ENCODE results near the gene TRMO. TPM values are rescaled to one million over a fixed set of nuclear protein-coding genes. Genes with fewer than 3 reads are reported as not detected.
A peak's percentile ranks its signal among the peaks of the same experiment; 100 is the strongest.

TRMO gene
- total and polyA plus RNA-seq, 5 experiments from 2014 or later: 11.7 to 51.5 (median 18.0) TPM

DNA sequence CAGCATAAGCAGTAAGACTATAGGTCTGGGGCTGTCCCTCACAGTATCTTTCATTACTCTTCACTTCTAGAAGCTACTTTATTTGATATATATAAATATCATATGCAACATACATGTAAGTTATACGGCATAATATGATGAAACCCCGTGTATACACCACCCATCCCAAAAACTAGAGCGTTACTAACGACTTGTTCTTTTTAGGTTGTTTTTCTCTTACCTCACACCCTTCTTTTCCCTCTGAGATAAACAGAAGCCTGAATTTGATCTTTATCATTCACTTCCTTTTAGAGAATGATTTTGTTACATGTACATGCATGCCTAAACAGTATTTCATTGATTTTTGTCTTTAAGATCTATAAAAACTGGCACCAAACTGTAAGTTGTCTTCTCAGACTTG, 3.7 kb downstream of the TRMO start:
- POLR2A ChIA-PET: interaction anchor here (0.7 to 9.2 kb wide), 3 partner anchors 14 to 172 kb away, joined by 3 to 349 read pairs (median 3); no protein-coding TSS in a partner anchor
- Mint-ChIP-seq H3K4me3 (peak overlapping the region; percentile 59 to 95 (median 93)), H3K36me3 (peaks cover 0 to 30% (median 26%) of the 10 kb centered on the region in 3 donors), H3K27me3 (peaks cover 0 to 5% (median 0%) of the 10 kb centered on the region in 5 donors), H3K27ac (peak overlapping the region; percentile 98 to 99 (median 99)), H3K9me3 (no peaks in the 10 kb centered on the region), H3K4me1 (peaks cover 31 to 78% (median 67%) of the 10 kb centered on the region in 4 donors)
- ATAC-seq (no peak), DNase-seq (peak in 2 of 10 donors; percentile 51)

DNA sequence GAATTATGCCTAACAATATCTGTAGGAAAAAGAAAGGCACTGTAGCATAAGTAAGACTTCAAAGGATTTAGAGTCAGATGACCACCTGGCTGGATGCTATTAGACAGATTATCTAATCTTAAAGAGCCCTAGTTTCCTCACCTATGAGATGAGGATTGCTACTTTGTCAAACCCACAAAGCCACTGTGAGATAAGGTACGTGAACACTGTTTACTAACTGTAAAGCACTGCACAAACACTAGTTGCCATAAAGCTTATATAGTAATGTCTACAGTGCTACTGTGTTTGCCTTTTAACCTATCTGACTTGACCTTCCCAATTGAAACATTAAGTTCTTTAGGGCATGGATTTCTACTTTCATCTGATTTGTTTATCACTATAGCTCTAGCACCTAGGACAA, 10.3 kb downstream of the TRMO start:
- Mint-ChIP-seq H3K4me3 (no peak overlapping the region), H3K27ac (peak overlapping the region in 9 of 10 donors; percentile 43 to 99 (median 85)), H3K4me1 (peaks cover 32 to 83% (median 75%) of the 10 kb centered on the region in 4 donors), H3K36me3 (peaks cover 0 to 85% (median 24%) of the 10 kb centered on the region in 3 donors), H3K27me3 (no peaks in the 10 kb centered on the region), H3K9me3 (no peaks in the 10 kb centered on the region)
- POLR2A ChIA-PET: interaction anchor here (18.1 kb wide), 1 partner anchor 8 kb away, joined by 349 read pairs; the partner anchor contains the start of gene TRMO
- no peak for ATAC-seq
- DNase-seq: no peak

DNA sequence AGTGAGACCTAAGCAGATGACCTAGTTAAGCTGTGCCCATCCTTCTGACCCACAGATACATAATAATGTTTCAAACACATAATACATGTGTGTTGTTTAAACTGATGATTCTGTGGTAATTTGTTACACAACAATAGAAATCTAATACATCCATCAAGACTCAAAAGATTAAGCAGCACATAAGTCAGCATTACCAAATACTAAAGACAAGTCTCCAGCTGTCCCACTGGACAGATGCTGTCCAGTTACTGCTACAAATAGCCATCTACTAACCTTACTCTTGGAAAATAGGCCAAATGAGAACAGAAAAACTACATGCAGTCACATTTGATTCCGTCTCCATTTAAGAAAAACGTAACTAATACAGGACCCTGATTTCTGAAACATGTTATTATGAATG, 10.8 kb downstream of the TRMO start:
- peaks cover 0 to 84% (median 21%) of the 10 kb centered on the region in 3 donors for H3K36me3 Mint-ChIP-seq
- H3K27ac Mint-ChIP-seq: peak overlapping the region; percentile 43 to 99 (median 84)
- H3K9me3 Mint-ChIP-seq: no peaks in the 10 kb centered on the region
- no peaks in the 10 kb centered on the region for H3K27me3 Mint-ChIP-seq
- POLR2A ChIA-PET: interaction anchor here (18.1 kb wide), 1 partner anchor 9 kb away, joined by 349 read pairs; the partner anchor contains the start of gene TRMO
- DNase-seq (no peak), ATAC-seq (no peak)
- peaks cover 31 to 85% (median 74%) of the 10 kb centered on the region in 4 donors for H3K4me1 Mint-ChIP-seq
- H3K4me3 Mint-ChIP-seq: no peak overlapping the region

DNA sequence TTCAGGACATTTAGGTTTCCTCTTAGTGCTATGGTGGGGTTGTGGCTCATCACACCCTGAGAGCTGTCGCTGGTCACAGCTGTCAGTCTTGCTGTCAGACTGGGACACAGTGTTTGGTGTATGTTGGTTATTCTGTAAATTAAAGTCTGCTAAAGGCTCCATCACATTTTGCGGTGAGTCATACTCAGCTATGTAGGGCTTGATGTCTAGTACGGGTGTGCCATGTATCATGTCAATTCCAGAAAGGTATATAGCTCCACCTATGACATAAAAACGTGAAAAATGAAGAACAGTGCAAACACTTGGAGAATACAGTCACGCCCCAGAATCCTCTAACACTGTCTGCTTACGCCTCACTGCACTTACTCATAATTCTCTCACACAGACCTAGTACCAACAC, 11.9 kb downstream of the TRMO start:
- H3K9me3 Mint-ChIP-seq: no peaks in the 10 kb centered on the region
- DNase-seq: no peak
- no peak for ATAC-seq
- H3K27me3 Mint-ChIP-seq: no peaks in the 10 kb centered on the region
- peaks cover 34 to 85% (median 82%) of the 10 kb centered on the region in 4 donors for H3K4me1 Mint-ChIP-seq
- POLR2A ChIA-PET: interaction anchor here (18.1 kb wide), 1 partner anchor 10 kb away, joined by 349 read pairs; the partner anchor contains the start of gene TRMO
- H3K4me3 Mint-ChIP-seq: peak overlapping the region in 4 of 10 donors; percentile 2 to 58 (median 26)
- H3K27ac Mint-ChIP-seq: peak overlapping the region; percentile 70 to 99 (median 89)
- peaks cover 0 to 76% (median 13%) of the 10 kb centered on the region in 3 donors for H3K36me3 Mint-ChIP-seq

DNA sequence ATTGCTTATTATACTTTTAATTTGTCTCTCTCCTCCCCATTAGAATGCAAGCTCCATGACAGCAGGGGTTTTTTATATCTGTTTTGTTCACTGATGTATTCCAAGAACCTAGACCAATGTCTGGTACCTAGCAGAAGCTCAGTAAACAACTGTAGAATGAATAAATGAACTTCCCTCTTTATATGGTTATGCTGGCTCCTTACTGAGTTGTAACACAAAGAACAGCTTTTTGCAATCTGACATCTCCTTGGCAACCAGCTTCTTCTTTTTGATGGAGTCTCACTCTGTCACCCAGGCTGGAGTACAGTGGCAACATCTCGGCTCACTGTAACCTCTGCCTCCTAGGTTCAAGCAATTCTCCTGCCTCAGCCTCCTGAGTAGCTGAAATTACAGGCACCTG, 13.6 kb downstream of the TRMO start:
- peak overlapping the region; percentile 77 to 99 (median 89) for H3K27ac Mint-ChIP-seq
- POLR2A ChIA-PET: interaction anchor here (0.8 to 18.1 kb wide), 2 partner anchors 11 to 75 kb away, joined by 4 to 349 read pairs; partner anchors contain the start of genes ANP32B and TRMO
- DNase-seq (peak in 2 of 10 donors; percentile 19 to 42), ATAC-seq (no peak)
- H3K4me3 Mint-ChIP-seq: peak overlapping the region in 8 of 10 donors; percentile 29 to 75 (median 46)
- H3K36me3 Mint-ChIP-seq: peaks cover 0 to 63% (median 8%) of the 10 kb centered on the region in 3 donors
- no peaks in the 10 kb centered on the region for H3K27me3 Mint-ChIP-seq
- no peaks in the 10 kb centered on the region for H3K9me3 Mint-ChIP-seq
- peaks cover 39 to 87% (median 83%) of the 10 kb centered on the region in 4 donors for H3K4me1 Mint-ChIP-seq

DNA sequence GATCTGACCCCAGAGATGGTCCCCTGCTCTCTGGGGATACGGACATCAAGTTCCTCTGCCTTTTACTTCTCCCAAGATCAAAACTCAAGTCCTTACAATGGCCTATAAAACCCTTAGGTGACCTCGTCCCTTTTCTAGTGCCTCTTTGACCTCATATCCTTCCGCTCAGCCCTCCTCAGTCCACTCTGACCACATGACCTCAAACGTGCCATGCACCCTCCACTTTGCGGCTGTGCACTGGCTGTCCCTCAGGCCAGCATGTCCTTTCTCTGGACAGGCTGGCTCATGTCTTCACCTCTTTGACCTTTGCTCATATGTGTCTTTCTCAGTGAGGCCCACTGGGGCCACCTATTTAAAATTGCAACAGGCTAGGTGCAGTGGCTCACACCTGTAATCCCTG, 14.7 kb downstream of the TRMO start:
- Mint-ChIP-seq H3K4me3 (peak overlapping the region; percentile 57 to 89 (median 80)), H3K27me3 (no peaks in the 10 kb centered on the region), H3K9me3 (no peaks in the 10 kb centered on the region), H3K4me1 (peaks cover 39 to 93% (median 86%) of the 10 kb centered on the region in 4 donors), H3K36me3 (peaks cover 0 to 57% (median 8%) of the 10 kb centered on the region in 3 donors), H3K27ac (peak overlapping the region; percentile 89 to 99 (median 96))
- DNase-seq (no peak), ATAC-seq (no peak)
- POLR2A ChIA-PET: interaction anchor here (1.9 to 18.1 kb wide), 2 partner anchors 13 to 211 kb away, joined by 5 to 349 read pairs; partner anchors contain the start of genes TRIM14 and TRMO

DNA sequence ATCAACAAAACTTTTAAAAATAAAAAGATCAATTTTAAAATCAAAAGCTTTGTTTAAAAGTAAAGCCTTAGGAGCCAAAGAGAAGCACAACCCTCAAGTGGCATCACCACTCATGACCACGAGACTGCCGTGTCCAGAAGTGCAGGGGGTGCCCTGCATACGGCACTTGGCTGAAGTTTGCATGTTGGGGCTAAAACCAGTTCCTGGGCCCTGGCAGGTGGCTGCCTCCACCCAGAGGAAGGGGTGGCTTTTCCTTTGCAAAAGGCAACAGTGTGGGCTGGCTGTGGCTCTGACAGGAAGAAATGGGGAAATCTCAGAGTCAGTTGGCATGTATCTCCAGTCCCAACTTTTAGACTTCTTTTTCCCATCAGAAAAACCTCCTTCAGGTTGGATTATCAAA, 15.3 kb downstream of the TRMO start:
- ATAC-seq: peak in 1 of 2 donors; percentile 4
- POLR2A ChIA-PET: interaction anchor here (0.7 to 18.1 kb wide), 5 partner anchors 13 to 274 kb away, joined by 3 to 349 read pairs (median 5); partner anchors contain the start of genes ANP32B, NCBP1, TRIM14 and TRMO
- Mint-ChIP-seq H3K36me3 (peaks cover 0 to 51% (median 8%) of the 10 kb centered on the region in 3 donors), H3K4me1 (peaks cover 39 to 92% (median 87%) of the 10 kb centered on the region in 4 donors), H3K27ac (peak overlapping the region; percentile 89 to 99 (median 96)), H3K9me3 (no peaks in the 10 kb centered on the region), H3K27me3 (no peaks in the 10 kb centered on the region), H3K4me3 (peak overlapping the region in 9 of 10 donors; percentile 57 to 98 (median 85))
- DNase-seq: no peak

DNA sequence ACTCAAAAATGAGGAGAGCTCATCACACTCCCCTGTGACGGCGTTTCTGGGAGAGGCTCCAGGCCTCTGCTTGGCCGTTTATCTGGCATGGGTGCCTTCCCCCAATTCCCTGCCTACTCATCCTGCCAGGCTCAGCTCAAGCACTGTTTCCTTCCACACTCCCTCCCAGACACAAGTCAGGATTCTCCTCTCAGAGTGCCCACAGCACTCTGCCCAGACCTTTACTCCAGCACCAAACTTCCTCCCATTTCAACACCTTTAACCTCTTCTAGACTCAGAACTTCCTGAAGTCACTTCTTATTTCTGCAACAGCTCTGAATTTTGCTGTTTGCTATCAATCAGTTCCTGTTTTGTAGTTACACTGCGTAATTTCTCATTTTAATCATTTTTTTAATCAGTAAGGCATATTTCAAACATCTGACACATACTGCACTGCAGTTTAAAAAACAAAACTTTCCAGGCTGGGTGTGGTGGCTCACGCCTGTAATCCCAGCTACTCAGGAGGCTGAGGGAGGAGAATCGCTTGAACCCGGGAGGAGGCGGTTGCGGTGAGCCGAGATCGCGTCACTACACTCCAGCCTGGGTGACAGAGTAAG, 16.0 kb downstream of the TRMO start:
- Mint-ChIP-seq H3K4me3 (peak overlapping the region; percentile 71 to 98 (median 86)), H3K9me3 (no peaks in the 10 kb centered on the region), H3K27me3 (no peaks in the 10 kb centered on the region), H3K27ac (peak overlapping the region; percentile 89 to 99 (median 96)), H3K4me1 (peaks cover 45 to 92% (median 91%) of the 10 kb centered on the region in 4 donors), H3K36me3 (peaks cover 0 to 48% (median 3%) of the 10 kb centered on the region in 3 donors)
- ATAC-seq (peak; percentile 13 to 17), DNase-seq (peak in 6 of 10 donors; percentile 39 to 60 (median 49))
- POLR2A ChIA-PET: interaction anchor here (0.7 to 18.1 kb wide), 7 partner anchors 14 to 656 kb away, joined by 3 to 349 read pairs (median 5); partner anchors contain the start of genes ANP32B, NCBP1, TRIM14 and TRMO

DNA sequence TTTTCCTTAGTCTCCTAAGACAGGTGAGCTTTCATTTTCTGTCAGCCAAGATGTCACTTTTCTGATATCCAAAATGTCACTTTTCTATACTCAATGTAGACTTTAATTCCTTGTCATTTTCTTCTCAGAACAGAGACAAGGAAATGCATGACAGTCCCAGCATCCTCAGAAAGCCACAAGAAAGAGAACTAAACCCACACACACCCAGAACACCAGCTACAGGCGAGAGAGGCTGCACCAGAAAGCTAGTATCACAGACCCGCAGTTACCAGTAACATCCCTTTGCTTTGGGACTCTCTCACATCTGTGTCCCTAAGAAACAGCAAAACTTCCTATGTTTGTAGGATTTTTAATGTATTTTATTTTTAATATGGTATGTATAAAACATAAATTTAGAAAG, 17.1 kb downstream of the TRMO start:
- ATAC-seq (peak; percentile 83 to 87), DNase-seq (peak in 8 of 10 donors; percentile 61 to 88 (median 76))
- H3K27ac Mint-ChIP-seq: peak overlapping the region; percentile 76 to 99 (median 94)
- peaks cover 41 to 91% (median 91%) of the 10 kb centered on the region in 4 donors for H3K4me1 Mint-ChIP-seq
- POLR2A ChIA-PET: interaction anchor here (0.5 to 18.1 kb wide), 9 partner anchors 9 to 356 kb away, joined by 3 to 349 read pairs (median 7); partner anchors contain the start of genes ANP32B, NCBP1, TRMO and TSTD2
- H3K9me3 Mint-ChIP-seq: no peaks in the 10 kb centered on the region
- no peaks in the 10 kb centered on the region for H3K27me3 Mint-ChIP-seq
- H3K4me3 Mint-ChIP-seq: peak overlapping the region; percentile 77 to 91 (median 84)
- H3K36me3 Mint-ChIP-seq: peaks cover 0 to 37% (median 3%) of the 10 kb centered on the region in 3 donors

DNA sequence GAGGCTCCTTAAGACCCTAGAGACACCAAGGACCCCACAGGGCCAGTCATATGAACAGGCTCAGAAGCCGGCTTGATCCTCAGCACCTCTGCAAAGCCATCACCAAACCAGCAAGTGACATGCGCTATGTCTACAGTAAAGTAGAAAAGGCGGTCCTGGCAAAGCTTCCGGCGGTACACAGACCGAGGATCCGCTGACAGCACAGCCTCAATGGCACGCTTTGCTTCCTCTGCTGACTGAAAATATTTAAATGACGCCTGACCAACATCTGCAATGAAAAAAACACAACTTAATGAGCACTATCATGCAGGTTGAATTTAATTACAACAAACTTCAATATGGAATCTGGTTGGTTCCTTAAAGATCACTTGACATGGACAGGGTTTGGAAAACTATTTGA, 17.6 kb downstream of the TRMO start:
- POLR2A ChIA-PET: interaction anchor here (0.5 to 18.1 kb wide), 12 partner anchors 9 to 356 kb away, joined by 3 to 349 read pairs (median 6); partner anchors contain the start of genes ANP32B, NCBP1, TRMO and TSTD2
- Mint-ChIP-seq H3K4me3 (peak overlapping the region; percentile 77 to 91 (median 84)), H3K27me3 (no peaks in the 10 kb centered on the region), H3K27ac (peak overlapping the region; percentile 76 to 99 (median 94)), H3K9me3 (no peaks in the 10 kb centered on the region), H3K36me3 (peaks cover 0 to 35% (median 3%) of the 10 kb centered on the region in 3 donors), H3K4me1 (peaks cover 36 to 91% (median 90%) of the 10 kb centered on the region in 4 donors)
- peak in 9 of 10 donors; percentile 25 to 82 (median 56) for DNase-seq
- ATAC-seq: peak; percentile 68 to 80

DNA sequence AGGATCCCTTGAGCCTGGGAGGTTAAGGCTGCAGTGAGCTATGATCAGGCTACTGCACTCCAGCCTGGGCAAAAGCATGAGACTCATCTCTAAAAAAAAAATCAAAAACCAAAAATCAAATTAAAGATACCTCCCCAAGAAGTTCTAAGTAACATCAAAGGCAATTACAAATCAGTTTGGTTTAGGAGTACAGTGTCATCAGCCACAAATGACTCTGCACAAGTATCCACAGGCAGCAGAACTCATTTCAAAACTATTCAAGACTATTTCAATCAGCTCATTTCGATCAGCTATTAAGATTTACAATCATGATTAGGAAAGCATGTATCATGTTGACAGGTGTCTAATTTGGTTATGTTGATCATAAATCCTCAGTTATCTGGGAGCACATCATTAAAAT, 19.1 kb downstream of the TRMO start:
- no peak for DNase-seq
- POLR2A ChIA-PET: interaction anchor here (0.6 to 18.1 kb wide), 3 partner anchors 8 to 220 kb away, joined by 5 to 349 read pairs (median 7); partner anchors contain the start of gene TRMO
- Mint-ChIP-seq H3K4me3 (peak overlapping the region in 8 of 10 donors; percentile 3 to 61 (median 20)), H3K27ac (peak overlapping the region; percentile 53 to 91 (median 83)), H3K4me1 (peaks cover 28 to 78% (median 77%) of the 10 kb centered on the region in 4 donors), H3K36me3 (peaks cover 0 to 28% (median 3%) of the 10 kb centered on the region in 3 donors), H3K9me3 (no peaks in the 10 kb centered on the region), H3K27me3 (no peaks in the 10 kb centered on the region)
- ATAC-seq: no peak
